Measurements from ENCODE around the gene PRR5. TPM values are rescaled to one million over a fixed set of nuclear protein-coding genes. Genes with fewer than 3 reads are reported as not detected.

PRR5 gene
- total and polyA plus RNA-seq, 2 donors (not counting 1 experiment from before 2014, with no cell fraction given): 2.4 to 8.6 TPM

GRCh38 chr22:44724859-44725258 is 22.9 kb downstream of the PRR5 start:
- TF ChIP-seq EZH2 (IDR thresholded peaks at IDR 0.05; ENCODE audit: low read length, missing control alignments): no peak
- TF ChIP-seq, protein P1, sequence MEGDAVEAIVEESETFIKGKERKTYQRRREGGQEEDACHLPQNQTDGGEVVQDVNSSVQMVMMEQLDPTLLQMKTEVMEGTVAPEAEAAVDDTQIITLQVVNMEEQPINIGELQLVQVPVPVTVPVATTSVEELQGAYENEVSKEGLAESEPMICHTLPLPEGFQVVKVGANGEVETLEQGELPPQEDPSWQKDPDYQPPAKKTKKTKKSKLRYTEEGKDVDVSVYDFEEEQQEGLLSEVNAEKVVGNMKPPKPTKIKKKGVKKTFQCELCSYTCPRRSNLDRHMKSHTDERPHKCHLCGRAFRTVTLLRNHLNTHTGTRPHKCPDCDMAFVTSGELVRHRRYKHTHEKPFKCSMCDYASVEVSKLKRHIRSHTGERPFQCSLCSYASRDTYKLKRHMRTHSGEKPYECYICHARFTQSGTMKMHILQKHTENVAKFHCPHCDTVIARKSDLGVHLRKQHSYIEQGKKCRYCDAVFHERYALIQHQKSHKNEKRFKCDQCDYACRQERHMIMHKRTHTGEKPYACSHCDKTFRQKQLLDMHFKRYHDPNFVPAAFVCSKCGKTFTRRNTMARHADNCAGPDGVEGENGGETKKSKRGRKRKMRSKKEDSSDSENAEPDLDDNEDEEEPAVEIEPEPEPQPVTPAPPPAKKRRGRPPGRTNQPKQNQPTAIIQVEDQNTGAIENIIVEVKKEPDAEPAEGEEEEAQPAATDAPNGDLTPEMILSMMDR (conservative IDR thresholded peaks at IDR 0.05 in 1 of 2, IDR thresholded peaks at IDR 0.05 in 1 of 2; ENCODE audit: low read depth in 1 of 2, low read length in 2 of 2): no peak
- H2AFZ ChIP-seq (ENCODE audit: low read length): no peak overlapping the region
- DNase-seq (ENCODE audit: low read depth in 2 of 2): no peak
- peaks cover 9% of the 10 kb centered on the region for H3K4me1 ChIP-seq (ENCODE audit: control insufficient read depth, extremely low read depth, insufficient read depth, low read length)
- no peak overlapping the region for H3K4me3 ChIP-seq (replicated peaks in 1 of 4; ENCODE audit: control extremely low read depth in 1 of 4, insufficient read depth in 1 of 4, low read depth in 3 of 4, low read length in 4 of 4)
- H3K9me3 ChIP-seq (ENCODE audit: control insufficient read depth, insufficient read depth, low read depth, low read length): no peaks in the 10 kb centered on the region
- H3K4me2 ChIP-seq (ENCODE audit: extremely low read depth, insufficient read depth, low read length): no peak overlapping the region
- H3K27me3 ChIP-seq (ENCODE audit: control insufficient read depth, insufficient read depth, low read length): no peaks in the 10 kb centered on the region
- H3K9ac ChIP-seq (ENCODE audit: insufficient read depth, low read length): no peak overlapping the region
- no peaks in the 10 kb centered on the region for H4K20me1 ChIP-seq (ENCODE audit: control insufficient read depth, extremely low read depth, insufficient read depth, low read length)
- no peaks in the 10 kb centered on the region for H3K36me3 ChIP-seq (ENCODE audit: control insufficient read depth, insufficient read depth, low read length)
- no peaks in the 10 kb centered on the region for H3K79me2 ChIP-seq (ENCODE audit: control insufficient read depth, insufficient read depth, low read length)
- no peak overlapping the region for H3K27ac ChIP-seq (ENCODE audit: insufficient read depth, low read length)

GRCh38 chr22:44726439-44726838 is 24.4 kb downstream of the PRR5 start:
- H3K27me3 ChIP-seq (ENCODE audit: control insufficient read depth, insufficient read depth, low read length): no peaks in the 10 kb centered on the region
- H3K27ac ChIP-seq (ENCODE audit: insufficient read depth, low read length): no peak overlapping the region
- H3K36me3 ChIP-seq (ENCODE audit: control insufficient read depth, insufficient read depth, low read length): no peaks in the 10 kb centered on the region
- H3K9ac ChIP-seq (ENCODE audit: insufficient read depth, low read length): no peak overlapping the region
- TF ChIP-seq, protein P1 (conservative IDR thresholded peaks at IDR 0.05 in 1 of 2, IDR thresholded peaks at IDR 0.05 in 1 of 2; ENCODE audit: low read depth in 1 of 2, low read length in 2 of 2): no peak
- TF ChIP-seq EZH2 (IDR thresholded peaks at IDR 0.05; ENCODE audit: low read length, missing control alignments): no peak
- DNase-seq (ENCODE audit: low read depth in 2 of 2): no peak
- H3K4me3 ChIP-seq (replicated peaks in 1 of 4; ENCODE audit: control extremely low read depth in 1 of 4, insufficient read depth in 1 of 4, low read depth in 3 of 4, low read length in 4 of 4): no peak overlapping the region
- H3K4me2 ChIP-seq (ENCODE audit: extremely low read depth, insufficient read depth, low read length): no peak overlapping the region
- H2AFZ ChIP-seq (ENCODE audit: low read length): no peak overlapping the region
- no peaks in the 10 kb centered on the region for H3K79me2 ChIP-seq (ENCODE audit: control insufficient read depth, insufficient read depth, low read length)
- no peaks in the 10 kb centered on the region for H4K20me1 ChIP-seq (ENCODE audit: control insufficient read depth, extremely low read depth, insufficient read depth, low read length)
- H3K9me3 ChIP-seq (ENCODE audit: control insufficient read depth, insufficient read depth, low read depth, low read length): no peaks in the 10 kb centered on the region
- H3K4me1 ChIP-seq (ENCODE audit: control insufficient read depth, extremely low read depth, insufficient read depth, low read length): peaks cover 9% of the 10 kb centered on the region

DNA sequence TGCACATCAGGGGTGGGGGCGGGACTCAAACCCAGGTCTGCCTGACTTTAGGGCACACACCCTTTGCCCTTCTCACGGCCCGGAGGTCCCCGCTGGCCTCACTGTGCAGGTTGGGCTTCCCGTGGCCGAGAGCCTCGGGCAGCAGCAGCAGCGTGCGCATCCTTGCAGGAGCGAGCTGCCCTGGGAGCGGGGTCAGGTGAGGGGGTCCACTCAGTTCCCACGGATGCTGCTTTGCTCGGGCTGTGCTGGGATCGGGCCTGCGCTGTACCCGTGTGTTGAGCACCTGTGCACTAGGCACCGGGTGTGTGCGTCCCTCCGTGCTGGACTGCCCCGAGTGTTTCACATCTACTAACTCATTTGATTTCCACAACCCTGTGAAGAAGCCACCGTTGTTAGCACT is 25.1 kb downstream of the PRR5 start:
- Histone ChIP-seq H3K36me3 (ENCODE audit: control insufficient read depth, insufficient read depth, low read length) (no peaks in the 10 kb centered on the region), H3K4me2 (ENCODE audit: extremely low read depth, insufficient read depth, low read length) (no peak overlapping the region), H3K9ac (ENCODE audit: insufficient read depth, low read length) (no peak overlapping the region), H3K9me3 (ENCODE audit: control insufficient read depth, insufficient read depth, low read depth, low read length) (no peaks in the 10 kb centered on the region), H3K27ac (ENCODE audit: insufficient read depth, low read length) (no peak overlapping the region), H3K79me2 (ENCODE audit: control insufficient read depth, insufficient read depth, low read length) (no peaks in the 10 kb centered on the region), H3K4me1 (ENCODE audit: control insufficient read depth, extremely low read depth, insufficient read depth, low read length) (peaks cover 9% of the 10 kb centered on the region), H4K20me1 (ENCODE audit: control insufficient read depth, extremely low read depth, insufficient read depth, low read length) (no peaks in the 10 kb centered on the region), H2AFZ (ENCODE audit: low read length) (no peak overlapping the region), H3K4me3 (replicated peaks in 1 of 4; ENCODE audit: control extremely low read depth in 1 of 4, insufficient read depth in 1 of 4, low read depth in 3 of 4, low read length in 4 of 4) (no peak overlapping the region), H3K27me3 (ENCODE audit: control insufficient read depth, insufficient read depth, low read length) (no peaks in the 10 kb centered on the region)
- no peak for TF ChIP-seq EZH2 (IDR thresholded peaks at IDR 0.05; ENCODE audit: low read length, missing control alignments)
- TF ChIP-seq, protein P1 (conservative IDR thresholded peaks at IDR 0.05 in 1 of 2, IDR thresholded peaks at IDR 0.05 in 1 of 2; ENCODE audit: low read depth in 1 of 2, low read length in 2 of 2): no peak
- DNase-seq (ENCODE audit: low read depth in 2 of 2): no peak
